Measurements from ENCODE around the gene PLD1. TPM values are rescaled to one million over a fixed set of nuclear protein-coding genes. Genes with fewer than 3 reads are reported as not detected.

The PLD1 gene
- total RNA-seq, 1 donor from 2014 or later, result 6.6 TPM

- no peak for DNase-seq
These were observed 66.7 kb downstream of the PLD1 start for GRCh38 chr3:171743327-171744157.

- no peak for DNase-seq
These were observed 68.9 kb downstream of the PLD1 start for GRCh38 chr3:171741377-171741776.

- no peak for DNase-seq
These were observed 73.7 kb downstream of the PLD1 start for GRCh38 chr3:171736556-171736955.

DNA sequence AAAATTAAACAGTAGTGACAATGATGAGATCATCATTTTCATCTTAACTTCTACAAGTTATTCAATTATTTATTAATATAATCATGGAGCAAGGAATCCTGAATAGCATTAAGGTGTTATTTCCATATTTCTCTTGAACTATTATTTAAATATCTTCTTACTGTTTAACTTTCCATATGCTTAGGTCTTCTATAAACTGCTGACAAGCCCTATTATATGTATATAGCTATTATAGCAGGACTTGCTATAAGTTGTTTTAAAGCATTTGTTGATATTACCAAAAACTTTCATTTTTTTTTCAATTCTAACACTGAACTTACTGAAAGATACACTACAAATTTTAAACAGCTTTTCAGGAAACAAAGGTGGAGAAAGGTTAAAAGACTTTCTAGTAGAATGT, 76.7 kb downstream of the PLD1 start:
- DNase-seq, result no peak

GRCh38 chr3:171732756-171733155, 77.5 kb downstream of the PLD1 start:
- no peak for DNase-seq

GRCh38 chr3:171731691-171732090, 78.6 kb downstream of the PLD1 start:
- no peak for DNase-seq

DNA sequence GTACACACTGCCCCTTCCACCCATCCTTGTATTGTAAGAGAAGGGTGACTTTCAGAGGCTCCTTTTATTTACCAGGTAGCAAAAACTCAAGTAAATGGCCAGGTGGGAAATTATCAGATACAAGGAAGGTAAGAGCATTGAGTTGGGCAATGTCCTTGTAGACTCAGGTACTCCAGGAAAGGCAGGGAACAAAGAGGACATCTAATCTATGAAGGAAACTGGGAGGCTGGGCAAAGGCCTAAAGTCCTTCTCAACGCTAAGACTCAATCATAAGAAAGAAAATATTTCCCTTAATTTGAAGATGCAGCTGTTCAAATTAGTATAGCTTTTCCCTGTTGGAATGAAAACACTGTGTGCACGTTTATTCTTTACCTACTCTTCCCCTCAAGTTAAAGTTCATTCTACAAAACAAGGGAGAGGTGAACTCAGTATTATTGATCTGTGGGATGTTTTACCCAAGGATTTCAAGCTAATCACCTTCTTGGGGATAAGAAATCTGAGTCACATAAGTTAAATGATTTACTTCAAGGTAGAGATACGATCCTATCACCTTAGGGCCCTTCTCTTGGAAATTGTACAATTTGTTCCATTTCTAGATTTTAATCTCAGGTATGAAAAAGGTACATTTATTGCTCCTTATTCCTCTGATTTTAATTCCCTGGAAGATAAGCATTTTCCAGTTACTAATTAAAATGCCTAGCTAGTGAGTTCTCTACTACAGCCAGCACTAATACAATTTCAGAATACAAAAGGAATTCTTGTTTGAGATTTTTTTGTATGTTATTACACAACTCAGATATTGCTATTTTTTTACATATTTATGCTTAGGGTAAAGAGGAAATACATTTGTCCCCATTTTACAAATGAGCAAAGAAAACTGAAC, 80.6 kb downstream of the PLD1 start:
- no peak for DNase-seq

- no peak for DNase-seq
These were observed 83.0 kb downstream of the PLD1 start for GRCh38 chr3:171727288-171727687.

DNA sequence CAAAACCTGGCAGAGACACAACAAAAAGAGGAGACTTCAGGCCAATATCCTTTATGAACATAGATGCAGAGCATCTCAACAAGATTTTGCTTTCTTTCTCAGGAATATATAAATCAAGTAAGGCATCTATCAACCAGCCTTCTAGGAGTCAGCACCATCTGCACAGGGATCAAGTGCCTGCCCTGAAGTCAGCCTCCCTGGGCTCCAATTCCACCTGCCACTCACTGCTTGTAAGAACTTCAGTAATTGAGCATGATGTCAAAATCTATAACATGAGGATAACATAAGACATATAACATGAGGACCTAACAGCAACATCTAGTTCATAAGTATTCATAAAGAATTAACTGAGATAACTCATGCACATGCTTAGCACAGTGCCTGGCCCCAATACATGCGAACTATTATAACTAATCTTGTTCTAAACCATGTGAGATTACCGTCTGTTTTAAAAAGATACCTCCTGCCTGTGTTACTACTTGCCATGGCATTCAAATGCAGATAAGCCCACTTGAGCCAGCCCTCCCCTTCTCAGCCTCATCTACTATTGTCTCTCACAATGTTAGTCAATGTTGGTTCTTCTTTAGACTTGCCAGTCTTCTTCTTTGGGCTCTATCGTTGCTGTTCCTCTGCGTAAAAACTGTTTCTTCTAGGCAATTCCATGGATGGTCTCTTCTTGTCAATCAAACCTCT, 91.6 kb downstream of the PLD1 start:
- DNase-seq, result no peak

DNA sequence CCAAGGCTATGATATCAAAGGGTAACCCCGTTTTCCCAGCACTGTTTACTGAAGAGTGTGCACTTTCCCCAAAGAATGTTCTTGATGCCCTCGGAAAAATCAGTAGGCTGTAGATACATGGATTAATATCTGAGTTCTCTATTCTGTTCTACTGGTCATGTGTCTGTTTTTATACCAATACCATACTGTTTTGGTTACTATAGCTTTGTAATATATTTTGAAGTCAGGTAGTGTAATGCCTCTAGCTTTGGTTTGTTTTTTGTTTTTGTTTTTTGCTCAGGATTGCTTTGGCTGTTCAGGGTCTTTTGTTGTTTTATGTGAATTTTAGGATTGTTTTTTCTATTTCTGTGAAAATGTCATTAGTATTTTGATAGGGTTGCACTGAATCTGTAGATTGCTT, 95.1 kb downstream of the PLD1 start:
- no peak for DNase-seq

DNA sequence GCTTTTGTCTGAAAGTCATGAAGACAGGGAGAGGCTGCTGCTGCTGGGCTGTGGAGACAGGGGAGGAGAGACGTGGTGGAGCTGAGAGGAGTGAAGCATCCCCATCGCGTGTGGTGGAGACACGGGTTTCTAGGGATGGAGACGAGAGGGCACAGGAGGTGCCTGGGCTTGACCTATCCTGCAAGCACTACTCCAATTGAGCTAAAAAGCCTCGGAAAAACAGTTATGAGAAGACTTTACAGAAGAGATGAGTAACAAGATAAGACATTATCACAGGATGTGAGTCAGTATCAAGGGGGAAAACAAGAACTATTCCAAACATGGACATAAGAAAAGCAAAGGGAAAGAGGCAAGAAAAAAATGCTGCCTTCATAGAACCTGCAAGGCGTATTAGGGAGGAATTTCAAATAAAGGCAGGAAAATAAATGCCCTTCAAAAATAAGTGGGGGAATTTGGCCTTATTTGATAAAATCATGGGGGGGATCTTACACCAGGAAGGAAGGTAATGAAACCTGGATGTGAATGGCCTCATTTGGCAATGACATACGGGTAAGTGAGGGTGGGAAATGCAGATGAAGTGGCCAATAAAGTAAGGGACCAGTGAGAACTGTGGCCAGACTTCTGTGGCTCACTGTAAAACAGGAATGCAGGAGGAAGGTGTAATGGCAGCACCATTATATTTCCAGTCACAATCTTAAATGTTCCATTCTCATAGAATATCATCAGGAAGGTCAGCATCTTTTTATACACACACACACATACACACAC, 97.9 kb downstream of the PLD1 start:
- no peak for DNase-seq

DNA sequence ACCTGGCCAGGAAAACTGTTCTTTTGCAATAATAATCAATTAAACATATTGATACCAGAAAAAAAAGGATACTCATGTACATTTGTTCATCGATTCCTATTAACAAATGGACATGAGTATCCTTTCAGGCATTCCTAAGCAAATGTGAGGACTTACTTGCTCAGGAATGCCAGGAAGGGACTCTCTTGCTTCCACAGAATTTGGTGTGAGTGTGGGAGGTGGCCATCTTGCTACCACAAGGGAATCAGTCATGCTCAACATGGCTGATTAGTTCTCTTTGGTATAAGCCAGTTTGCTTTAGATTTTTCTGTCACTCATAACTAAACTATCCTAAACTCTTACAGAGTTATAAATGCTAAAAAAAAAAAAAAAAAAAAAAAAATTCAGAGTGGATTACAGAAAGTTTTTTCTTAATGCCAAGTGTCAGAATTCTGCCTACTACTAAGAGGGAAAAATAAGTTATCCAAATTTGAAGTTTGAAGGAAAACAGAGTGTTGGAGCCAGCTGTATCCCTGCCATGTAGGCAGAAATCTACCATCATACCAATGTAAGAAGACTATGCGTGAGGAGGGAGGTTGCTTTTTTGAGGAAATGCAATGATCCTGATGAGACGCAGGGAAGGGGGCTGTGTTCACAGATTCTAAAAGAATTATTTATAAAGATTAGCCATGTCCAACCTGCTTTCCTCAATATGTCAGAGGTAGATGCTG, 98.7 kb downstream of the PLD1 start:
- DNase-seq, result no peak

- no peak for DNase-seq
These were observed 99.9 kb downstream of the PLD1 start for GRCh38 chr3:171710359-171710758.

- DNase-seq, result no peak
These were observed 105.5 kb downstream of the PLD1 start for GRCh38 chr3:171704814-171705213.

DNA sequence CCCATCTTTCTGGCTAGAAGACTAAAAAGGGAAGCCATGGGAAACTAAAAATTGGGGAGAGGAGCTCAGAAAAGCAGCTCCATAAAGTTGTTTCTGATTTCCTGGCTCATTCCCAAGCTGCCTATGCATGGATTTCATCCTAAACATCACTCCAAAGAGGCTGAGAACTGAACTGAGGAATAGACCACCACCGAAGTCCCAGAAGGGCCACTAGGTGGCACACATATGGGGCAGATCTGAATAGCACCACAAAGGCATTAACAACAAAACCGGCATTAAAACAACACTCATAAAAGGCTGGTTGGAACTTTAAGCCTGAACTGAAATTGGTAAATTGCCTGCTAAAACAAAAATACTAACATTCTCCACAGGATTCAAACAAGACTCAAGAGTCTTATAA, 106.3 kb downstream of the PLD1 start:
- no peak for DNase-seq

DNA sequence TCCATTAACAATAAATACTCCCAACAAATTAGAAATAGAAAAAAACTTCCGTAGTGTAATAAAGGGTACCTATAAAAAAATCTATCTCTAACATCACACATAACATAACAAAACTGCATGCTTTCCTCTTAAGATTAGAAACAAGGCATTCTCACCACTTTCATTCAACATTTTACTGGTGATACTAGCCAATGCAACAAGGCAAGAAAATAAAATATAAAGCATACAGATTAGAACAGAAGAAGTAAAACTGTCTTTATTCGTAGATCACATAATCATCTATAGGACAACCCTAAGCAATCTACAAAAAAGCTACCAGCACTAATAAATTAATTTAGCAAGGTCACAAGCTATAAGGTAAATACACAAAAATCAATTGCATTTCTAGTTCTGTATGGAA, 107.1 kb downstream of the PLD1 start:
- no peak for DNase-seq

- no peak for DNase-seq
These were observed 109.6 kb downstream of the PLD1 start for GRCh38 chr3:171700653-171701052.

GRCh38 chr3:171700157-171700556, 110.1 kb downstream of the PLD1 start:
- DNase-seq, result no peak

DNA sequence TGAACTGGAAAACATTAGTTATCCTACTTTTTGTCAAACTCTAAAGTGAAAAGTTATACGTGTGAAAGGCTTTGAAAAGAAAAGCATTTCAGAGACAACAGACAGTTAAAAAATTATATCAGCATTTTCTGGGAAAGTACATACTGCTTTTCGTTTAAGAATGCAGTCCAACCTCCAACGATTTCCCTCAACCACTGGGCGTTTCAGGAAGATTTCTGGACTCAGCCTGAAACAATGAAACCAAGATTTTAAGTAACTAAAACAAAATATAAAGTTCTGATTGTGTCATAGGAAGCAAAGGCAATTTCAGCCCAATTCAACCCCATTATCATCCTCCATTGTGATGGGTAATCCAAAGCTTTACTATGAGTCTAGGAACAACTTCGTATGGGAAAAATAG, 110.7 kb downstream of the PLD1 start:
- no peak for DNase-seq

DNA sequence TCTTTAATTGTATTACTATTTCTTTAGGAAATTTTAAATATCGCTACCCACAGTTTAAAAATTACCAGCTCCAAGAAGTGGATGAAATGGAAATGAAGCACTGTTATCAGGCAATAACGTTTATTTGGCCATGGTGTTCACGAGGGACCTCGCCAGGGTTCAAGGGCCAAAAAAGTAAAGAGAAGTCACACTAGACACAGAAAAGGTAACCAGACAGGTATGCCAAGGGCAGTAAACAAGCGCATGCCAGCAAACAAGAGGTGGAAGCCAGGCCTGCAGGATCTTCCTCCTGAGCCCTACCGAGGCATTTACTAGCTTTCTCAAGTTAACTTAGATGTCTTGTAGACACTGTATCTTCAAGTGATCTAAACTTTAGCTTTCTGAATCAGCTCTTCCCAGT, 113.5 kb downstream of the PLD1 start:
- no peak for DNase-seq

DNA sequence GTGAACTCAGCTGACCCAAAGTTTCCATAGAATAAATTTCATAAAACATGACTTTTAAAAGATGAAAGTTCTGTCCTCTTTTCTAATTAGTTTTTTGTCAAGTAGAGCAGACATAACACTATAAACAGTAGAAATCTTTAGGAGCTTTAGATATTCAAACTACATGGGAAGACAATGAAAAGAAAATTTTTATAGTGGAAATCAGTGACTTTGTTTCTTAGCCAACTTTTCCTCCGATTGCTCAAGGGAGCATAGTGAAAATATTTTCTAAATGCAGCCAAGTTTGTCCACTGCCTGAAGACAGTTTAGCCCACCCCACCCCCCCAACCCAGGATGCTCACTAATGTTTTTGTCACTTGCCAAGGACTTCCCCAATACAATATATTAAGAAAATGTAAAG, 114.9 kb downstream of the PLD1 start:
- DNase-seq, result no peak

DNA sequence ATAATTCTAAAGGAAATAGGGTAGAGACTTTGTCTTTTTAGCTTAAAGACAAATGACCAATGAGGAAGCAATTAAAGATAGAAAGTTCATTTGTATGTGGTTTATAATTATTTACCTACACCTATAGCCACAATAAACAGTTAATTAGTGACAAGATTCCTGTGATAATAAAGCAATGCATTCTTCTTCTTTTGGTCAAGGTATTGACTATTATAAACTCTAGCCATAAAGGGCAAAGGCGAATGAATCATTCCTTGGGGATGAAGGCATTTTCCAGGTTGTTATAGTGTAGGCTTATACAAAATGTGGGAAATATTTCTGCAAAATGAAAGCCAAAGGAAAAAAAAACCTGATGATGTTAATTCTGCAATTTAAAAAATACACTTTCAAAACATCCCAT, 115.4 kb downstream of the PLD1 start:
- DNase-seq, result no peak
